HCT116 (cell line): ENCODE results near the gene MEIG1. TPM values are rescaled to one million over a fixed set of nuclear protein-coding genes. Genes with fewer than 3 reads are reported as not detected.

Source experiments
- ATAC-seq: fragments of 200-7000 bp; cut with Tn5 transposase; 2 replicates; pipeline ENCODE4 v1.9.1; 2020; ENCODE audit warnings: mild to moderate bottlenecking, moderate library complexity
- BruUV-seq: library from RNA; stranded (reverse); fragments of 400-500 nt; replicated peaks from 2 replicates; lab custom pipeline; 2021; lab: Mats Ljungman, UMichigan
- CTCF ChIA-PET: fragments of 300-600 bp; sonication (Branson Sonifier 250); formaldehyde crosslinking; loops from one replicate; lab custom pipeline; 2021; ENCODE audit warnings: antibody characterized with exemption; lab: Charles Lee
- POLR2A ChIA-PET: fragments of 300-600, 350-600 bp; sonication (Branson Sonifier 250); formaldehyde crosslinking; loops from one replicate; lab custom pipeline; 2021; ENCODE audit warnings: antibody characterized with exemption; lab: Charles Lee
- RAD21 ChIA-PET, 2 experiments: fragments of 300-600 bp; sonication (Branson Sonifier 250); formaldehyde crosslinking; loops; one replicate each; lab custom pipeline; 2023; ENCODE audit warnings: low total read pairs in 2 of 2; ENCODE audit not compliant: uncharacterized antibody in 2 of 2, unreplicated experiment in 2 of 2, low non-redundant PET in 1 of 2; lab: Charles Lee
- DNase-seq: peaks from one replicate; pipeline ENCODE4 v3.0.0-alpha.2; 2010; ENCODE audit warnings: low read depth, low spot score
- H2AFZ ChIP-seq: fragments of 200-600 bp; shearing (Covaris generic), sonication (generic); 2 replicates; pipeline ENCODE4 v1.6.1; 2017; ENCODE audit warnings: low read depth, mixed run types, mixed read lengths, antibody characterized with exemption, low read length; ENCODE audit not compliant: poor library complexity, severe bottlenecking
- H3K27ac ChIP-seq: 2 replicates; pipeline ENCODE4 v1.5.1; 2012; ENCODE audit warnings: low read depth, low read length
- H3K27me3 ChIP-seq: fragments of 200-600 bp; sonication (generic); 2 replicates; pipeline ENCODE4 v1.6.1; 2016; ENCODE audit warnings: mixed run types, low read length, mixed read lengths; ENCODE audit not compliant: insufficient read depth
- H3K36me3 ChIP-seq, 2 experiments: fragments of 200-500 bp in 1 of 2; fragments of 200-600 bp in 1 of 2; sonication (Bioruptor generic) in 1 of 2; sonication (generic) in 1 of 2; 2 replicates each; pipeline versions ENCODE4 v1.5.1 to v1.6.1; 2014 to 2016; ENCODE audit warnings: low read length in 2 of 2, inconsistent platforms in 1 of 2, mixed read lengths in 1 of 2, mixed run types in 1 of 2; ENCODE audit not compliant: insufficient read depth in 2 of 2, control insufficient read depth in 1 of 2
- H3K4me1 ChIP-seq, 2 experiments: fragments of 200-600 bp in 1 of 2; sonication (generic) in 1 of 2; 2 replicates each; pipeline versions ENCODE4 v1.5.1 to v1.6.1; 2012 to 2017; ENCODE audit warnings: low read length in 2 of 2, inconsistent platforms in 1 of 2, mild to moderate bottlenecking in 1 of 2, mixed read lengths in 1 of 2, mixed run types in 1 of 2, moderate library complexity in 1 of 2; ENCODE audit not compliant: insufficient read depth in 2 of 2, control insufficient read depth in 1 of 2
- H3K4me2 ChIP-seq: fragments of 200-600 bp; sonication (generic); 2 replicates; pipeline ENCODE4 v1.6.1; 2017; ENCODE audit warnings: mixed run types, low read length, mixed read lengths
- H3K4me3 ChIP-seq, 2 experiments: fragments of 200-600 bp in 1 of 2; sonication (generic) in 1 of 2; replicated peaks in 1 of 2; 2 replicates each; pipeline ENCODE4 v1.5.1; 2011 to 2016; ENCODE audit warnings: low read length in 2 of 2, control low read depth in 1 of 2, low read depth in 1 of 2, mild to moderate bottlenecking in 1 of 2, mixed read lengths in 1 of 2, mixed run types in 1 of 2
- H3K79me2 ChIP-seq: fragments of 200-600 bp; sonication (generic); 2 replicates; pipeline ENCODE4 v1.6.1; 2017; ENCODE audit warnings: mild to moderate bottlenecking, mixed run types, low read length, moderate library complexity, mixed read lengths; ENCODE audit not compliant: insufficient read depth
- H3K9ac ChIP-seq: fragments of 200-600 bp; sonication (generic); 2 replicates; pipeline ENCODE4 v1.6.1; 2016; ENCODE audit warnings: low read length, mixed read lengths
- H3K9me2 ChIP-seq: fragments of 200-600 bp; sonication (generic), shearing (Covaris generic); 2 replicates; pipeline ENCODE4 v1.6.1; 2017; ENCODE audit warnings: mixed run types, mild to moderate bottlenecking, moderate library complexity; ENCODE audit not compliant: insufficient read depth
- H3K9me3 ChIP-seq, 2 experiments: fragments of 200-500 bp in 1 of 2; fragments of 200-600 bp in 1 of 2; sonication (Bioruptor generic) in 1 of 2; sonication (generic) in 1 of 2; 2 replicates each; pipeline ENCODE4 v1.6.1; 2014 to 2017; ENCODE audit warnings: low read length in 2 of 2, mixed read lengths in 2 of 2, inconsistent platforms in 1 of 2, low read depth in 1 of 2, mild to moderate bottlenecking in 1 of 2, mixed run types in 1 of 2, moderate library complexity in 1 of 2; ENCODE audit not compliant: control insufficient read depth in 1 of 2, insufficient read depth in 1 of 2
- H4K20me1 ChIP-seq: fragments of 200-600 bp; sonication (generic), shearing (Covaris generic); 2 replicates; pipeline ENCODE4 v1.6.1; 2017; ENCODE audit warnings: mixed run types, mild to moderate bottlenecking, moderate library complexity; ENCODE audit not compliant: insufficient read depth
- CEBPB ChIP-seq: IDR thresholded peaks from 2 replicates; pipeline ENCODE4 v1.6.1; 2012; ENCODE audit warnings: low read depth
- EGR1 ChIP-seq: IDR thresholded peaks from 2 replicates; pipeline ENCODE4 v1.6.1; 2012; ENCODE audit warnings: low read depth
- ELF1 ChIP-seq: IDR thresholded peaks from 2 replicates; pipeline ENCODE4 v1.6.1; 2012; ENCODE audit warnings: low read depth, borderline replicate concordance
- EZH2 ChIP-seq: fragments of 200-600 bp; sonication (generic); IDR thresholded peaks from 2 replicates; pipeline ENCODE4 v1.6.1; 2017; ENCODE audit warnings: antibody characterized with exemption, mixed run types
- EZH2phosphoT487 ChIP-seq: fragments of 200-600 bp; IDR thresholded peaks from 2 replicates; pipeline ENCODE4 v1.6.1; 2018; ENCODE audit warnings: antibody characterized with exemption, borderline replicate concordance
- JUND ChIP-seq: IDR thresholded peaks from 2 replicates; pipeline ENCODE4 v1.6.1; 2012
- ZNF274 ChIP-seq: fragments of 200-500 bp; sonication (Bioruptor generic); IDR thresholded peaks from 2 replicates; pipeline ENCODE4 v1.6.1; 2014; ENCODE audit warnings: mild to moderate bottlenecking, low read depth, low read length, inconsistent platforms
- intact Hi-C: fragments of 100-400 bp; cut with micrococcal nuclease; formaldehyde crosslinking; loops from 2 replicates; pipeline ENCODE4 v1.10.0; 2022
- total RNA-seq: library from RNA; stranded (reverse); gene quantifications from one replicate; pipeline ENCODE4 v1.2.1, GENCODE V29; 2021; ENCODE audit not compliant: unreplicated experiment
- TF ChIP-seq, protein P1 (sequence below): IDR thresholded peaks from 2 replicates; pipeline ENCODE4 v1.6.1; 2012; ENCODE audit warnings: low read depth
- TF ChIP-seq, protein P2 (sequence below): IDR thresholded peaks from 2 replicates; pipeline ENCODE4 v1.6.1; 2012

The MEIG1 gene
- total RNA-seq, 1 experiment from 2014 or later = 1.4 TPM

DNA sequence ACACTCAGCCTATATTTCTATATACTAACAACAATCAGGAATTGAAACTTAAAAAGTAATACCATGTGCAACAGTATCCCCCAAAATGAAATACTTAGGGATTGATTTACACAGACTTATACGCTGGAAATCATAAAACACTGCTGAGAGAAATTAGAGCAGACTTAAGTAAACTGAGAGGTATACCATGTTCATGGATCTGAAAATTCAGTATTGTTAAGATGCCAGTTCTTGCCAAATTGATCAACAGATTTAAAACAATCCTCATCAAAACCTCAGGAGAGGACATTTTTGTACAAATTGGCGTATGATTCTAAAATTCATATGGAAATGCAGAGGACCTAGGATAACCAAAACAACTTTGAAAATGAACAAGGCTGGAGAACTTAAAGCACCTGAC is 42.6 kb upstream of the MEIG1 start:
- H3K36me3 ChIP-seq = peaks cover 19 to 80% of the 10 kb centered on the region in 2 experiments
- ChIA-PET CTCF (no interaction called here), POLR2A (no interaction called here), RAD21 (no interaction called here)
- H3K79me2 ChIP-seq = peaks cover 25% of the 10 kb centered on the region; the same call in 1 of the 2 replicates
- H3K4me3 ChIP-seq = no peak overlapping the region
- no peaks in the 10 kb centered on the region for H3K9me2 ChIP-seq
- H2AFZ ChIP-seq = no peak overlapping the region
- DNase-seq (no peak), ATAC-seq (no peak)
- intact Hi-C loops = no loop called here
- no TSS peak for BruUV-seq
- no peak overlapping the region for H3K27ac ChIP-seq
- peaks cover 10 to 12% of the 10 kb centered on the region in 2 experiments; a peak in 2 of 4 replicates for H3K9me3 ChIP-seq
- H3K4me1 ChIP-seq = no peaks in the 10 kb centered on the region
- no peak overlapping the region for H3K9ac ChIP-seq
- TF ChIP-seq EZH2 = no peak
- TF ChIP-seq ZNF274 = no peak
- no peak for TF ChIP-seq EGR1
- no peak for TF ChIP-seq CEBPB
- TF ChIP-seq, protein P1, sequence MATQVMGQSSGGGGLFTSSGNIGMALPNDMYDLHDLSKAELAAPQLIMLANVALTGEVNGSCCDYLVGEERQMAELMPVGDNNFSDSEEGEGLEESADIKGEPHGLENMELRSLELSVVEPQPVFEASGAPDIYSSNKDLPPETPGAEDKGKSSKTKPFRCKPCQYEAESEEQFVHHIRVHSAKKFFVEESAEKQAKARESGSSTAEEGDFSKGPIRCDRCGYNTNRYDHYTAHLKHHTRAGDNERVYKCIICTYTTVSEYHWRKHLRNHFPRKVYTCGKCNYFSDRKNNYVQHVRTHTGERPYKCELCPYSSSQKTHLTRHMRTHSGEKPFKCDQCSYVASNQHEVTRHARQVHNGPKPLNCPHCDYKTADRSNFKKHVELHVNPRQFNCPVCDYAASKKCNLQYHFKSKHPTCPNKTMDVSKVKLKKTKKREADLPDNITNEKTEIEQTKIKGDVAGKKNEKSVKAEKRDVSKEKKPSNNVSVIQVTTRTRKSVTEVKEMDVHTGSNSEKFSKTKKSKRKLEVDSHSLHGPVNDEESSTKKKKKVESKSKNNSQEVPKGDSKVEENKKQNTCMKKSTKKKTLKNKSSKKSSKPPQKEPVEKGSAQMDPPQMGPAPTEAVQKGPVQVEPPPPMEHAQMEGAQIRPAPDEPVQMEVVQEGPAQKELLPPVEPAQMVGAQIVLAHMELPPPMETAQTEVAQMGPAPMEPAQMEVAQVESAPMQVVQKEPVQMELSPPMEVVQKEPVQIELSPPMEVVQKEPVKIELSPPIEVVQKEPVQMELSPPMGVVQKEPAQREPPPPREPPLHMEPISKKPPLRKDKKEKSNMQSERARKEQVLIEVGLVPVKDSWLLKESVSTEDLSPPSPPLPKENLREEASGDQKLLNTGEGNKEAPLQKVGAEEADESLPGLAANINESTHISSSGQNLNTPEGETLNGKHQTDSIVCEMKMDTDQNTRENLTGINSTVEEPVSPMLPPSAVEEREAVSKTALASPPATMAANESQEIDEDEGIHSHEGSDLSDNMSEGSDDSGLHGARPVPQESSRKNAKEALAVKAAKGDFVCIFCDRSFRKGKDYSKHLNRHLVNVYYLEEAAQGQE = no peak
- TF ChIP-seq ELF1 = no peak
- no peak for TF ChIP-seq JUND
- TF ChIP-seq EZH2phosphoT487 = no peak
- TF ChIP-seq, protein P2, sequence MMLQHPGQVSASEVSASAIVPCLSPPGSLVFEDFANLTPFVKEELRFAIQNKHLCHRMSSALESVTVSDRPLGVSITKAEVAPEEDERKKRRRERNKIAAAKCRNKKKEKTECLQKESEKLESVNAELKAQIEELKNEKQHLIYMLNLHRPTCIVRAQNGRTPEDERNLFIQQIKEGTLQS = no peak
- H3K4me2 ChIP-seq = no peak overlapping the region
- H3K27me3 ChIP-seq = no peaks in the 10 kb centered on the region
- H4K20me1 ChIP-seq = no peaks in the 10 kb centered on the region
